Naive thymus-derived CD4-positive, alpha-beta T cell (primary cell): ENCODE measurements around the gene RYK. TPM values are rescaled to one million over a fixed set of nuclear protein-coding genes. Genes with fewer than 3 reads are reported as not detected.

ENCODE experiments used
- ATAC-seq: fragments of 150-1000 bp; cut with Tn5 transposase; 2 replicates; pipeline ENCODE4 v1.10.0; 2021; ENCODE audit warnings: mild to moderate bottlenecking, moderate library complexity
- CTCF ChIA-PET: fragments of 350-600 bp; sonication (Branson Sonifier 250); formaldehyde crosslinking; loops from one replicate; lab custom pipeline; 2021; ENCODE audit warnings: antibody characterized with exemption; lab: Charles Lee
- POLR2A ChIA-PET: fragments of 350-600 bp; sonication (Branson Sonifier 250); formaldehyde crosslinking; loops from one replicate; lab custom pipeline; 2021; ENCODE audit warnings: antibody characterized with exemption, inconsistent platforms; lab: Charles Lee
- DNase-seq, 9 donors: peaks; one replicate each; pipeline versions ENCODE4 v3.0.0 to v3.0.0-alpha.2; 2020 to 2022; ENCODE audit warnings: mixed read lengths in 1 of 9
- H3K27ac ChIP-seq: one replicate; pipeline ENCODE4 v1.7.0; 2013; ENCODE audit warnings: mild to moderate bottlenecking, low read depth, low read length, moderate library complexity
- H3K27me3 ChIP-seq, 2 donors: one replicate each; pipeline ENCODE4 v1.7.0; 2013; ENCODE audit warnings: low read length in 2 of 2, mild to moderate bottlenecking in 2 of 2, moderate library complexity in 2 of 2; ENCODE audit not compliant: control insufficient read depth in 2 of 2, insufficient read depth in 2 of 2
- H3K36me3 ChIP-seq, 3 experiments: 1 replicate in 2 of 3; 2 replicates in 1 of 3; pipeline ENCODE4 v1.7.0; 2013; ENCODE audit warnings: low read length in 3 of 3, mild to moderate bottlenecking in 3 of 3, moderate library complexity in 1 of 3; ENCODE audit not compliant: insufficient read depth in 3 of 3, control insufficient read depth in 2 of 3
- H3K4me1 ChIP-seq, 2 donors: one replicate each; pipeline ENCODE4 v1.7.0; 2013; ENCODE audit warnings: low read length in 2 of 2, mild to moderate bottlenecking in 2 of 2, moderate library complexity in 1 of 2; ENCODE audit not compliant: control insufficient read depth in 2 of 2, insufficient read depth in 2 of 2
- H3K4me3 ChIP-seq: 2 replicates; pipeline ENCODE4 v1.7.0; 2013; ENCODE audit warnings: mild to moderate bottlenecking, low read length
- H3K9me3 ChIP-seq, 3 experiments: 1 replicate in 2 of 3; 2 replicates in 1 of 3; pipeline ENCODE4 v1.7.0; 2013; ENCODE audit warnings: low read length in 3 of 3; ENCODE audit not compliant: control insufficient read depth in 2 of 3
- H3K27ac Mint-ChIP-seq, 9 donors: one replicate each; pipeline ENCODE4 v1.8.0; 2020 to 2022; ENCODE audit warnings: mixed read lengths in 9 of 9, mild to moderate bottlenecking in 8 of 9, moderate library complexity in 5 of 9, inconsistent platforms in 2 of 9
- H3K27me3 Mint-ChIP-seq, 5 donors: one replicate each; pipeline ENCODE4 v1.8.0; 2021 to 2022; ENCODE audit warnings: mixed read lengths in 5 of 5, mild to moderate bottlenecking in 1 of 5
- H3K36me3 Mint-ChIP-seq, 5 donors: one replicate each; pipeline ENCODE4 v1.8.0; 2020 to 2022; ENCODE audit warnings: mixed read lengths in 5 of 5, mild to moderate bottlenecking in 3 of 5, inconsistent platforms in 1 of 5
- H3K4me1 Mint-ChIP-seq, 7 donors: one replicate each; pipeline ENCODE4 v1.8.0; 2020 to 2022; ENCODE audit warnings: mixed read lengths in 7 of 7, mild to moderate bottlenecking in 3 of 7, inconsistent platforms in 1 of 7
- H3K4me3 Mint-ChIP-seq, 10 donors: one replicate each; pipeline ENCODE4 v1.8.0; 2020 to 2022; ENCODE audit warnings: mild to moderate bottlenecking in 10 of 10, mixed read lengths in 10 of 10, moderate library complexity in 6 of 10, inconsistent platforms in 2 of 10
- H3K9me3 Mint-ChIP-seq, 11 donors: one replicate each; pipeline ENCODE4 v1.8.0; 2020 to 2022; ENCODE audit warnings: mixed read lengths in 11 of 11, mild to moderate bottlenecking in 4 of 11, inconsistent platforms in 1 of 11, moderate library complexity in 1 of 11
- intact Hi-C, 2 donors: fragments of 100-400 bp; cut with micrococcal nuclease; formaldehyde crosslinking; loops; one replicate each; pipeline ENCODE4 v1.15.1; 2023
- polyA plus RNA-seq, 2 donors: library from polyadenylated mRNA; unstranded; fragments of 300-500 nt; fragmentation: Illumina TruSeq; gene quantifications; one replicate each; pipeline ENCODE4 v1.2.3, GENCODE V29; 2021
- total RNA-seq, 6 experiments: library from RNA in 5 of 6; stranded (reverse) in 5 of 6; gene quantifications; 1 replicate in 5 of 6; 2 replicates in 1 of 6; pipeline ENCODE4 v1.2.3 and lab custom pipeline; 2021 to 2026

The RYK gene
- total and polyA plus RNA-seq, 7 experiments from 2014 or later: 6.9 to 53.5 (median 44.8) TPM

DNA sequence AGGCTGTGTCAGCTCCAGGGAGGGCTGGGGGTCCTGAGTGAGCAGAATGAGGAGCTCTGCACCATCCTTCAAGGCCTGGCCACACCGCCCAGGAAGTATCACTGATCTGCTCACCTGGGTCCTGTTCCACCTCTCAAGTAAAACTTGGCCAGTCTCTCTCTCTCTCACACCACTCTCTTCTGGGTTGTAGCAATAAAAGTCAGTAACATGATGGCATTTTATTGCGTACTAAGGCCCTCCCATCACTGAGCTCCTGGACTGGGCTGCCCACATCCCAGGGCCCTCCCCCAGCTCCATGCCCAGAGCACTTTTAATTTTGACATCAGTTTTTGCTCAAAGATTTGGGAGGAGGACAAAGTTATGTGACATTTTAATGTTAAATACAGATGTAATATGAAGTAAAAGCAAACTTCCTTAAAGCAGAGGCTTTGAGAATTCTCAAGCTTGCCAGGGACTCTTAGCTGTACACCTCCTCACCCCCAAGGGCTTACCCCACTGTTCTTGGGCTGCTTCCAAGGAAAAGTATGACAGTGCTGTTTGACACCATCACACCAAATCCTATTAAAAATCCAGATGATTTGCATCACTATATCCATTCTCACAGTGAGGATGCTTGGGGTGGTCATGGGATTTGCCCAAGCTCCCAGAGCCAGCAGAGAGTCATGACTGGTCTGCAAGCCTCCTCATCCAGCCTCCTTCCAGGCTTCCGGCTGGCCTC, 115.8 kb downstream of the RYK start:
- no peaks in the 10 kb centered on the region for H3K36me3 ChIP-seq
- H3K4me3 ChIP-seq: no peak overlapping the region
- DNase-seq: no peak
- no peaks in the 10 kb centered on the region for H3K9me3 ChIP-seq
- no peak overlapping the region for H3K4me3 Mint-ChIP-seq
- intact Hi-C loops: no loop called here
- H3K4me1 Mint-ChIP-seq: peaks cover 0 to 5% (median 0%) of the 10 kb centered on the region in 7 donors
- no peaks in the 10 kb centered on the region for H3K27me3 Mint-ChIP-seq
- peaks cover 0 to 36% (median 12%) of the 10 kb centered on the region in 11 donors for H3K9me3 Mint-ChIP-seq
- H3K36me3 Mint-ChIP-seq: peaks cover 0 to 39% (median 28%) of the 10 kb centered on the region in 5 donors
- H3K27ac Mint-ChIP-seq: no peak overlapping the region
- ATAC-seq: no peak
- H3K27me3 ChIP-seq: no peaks in the 10 kb centered on the region
- no peak overlapping the region for H3K27ac ChIP-seq
- ChIA-PET CTCF (no interaction called here), POLR2A (no interaction called here)
- no peaks in the 10 kb centered on the region for H3K4me1 ChIP-seq

DNA sequence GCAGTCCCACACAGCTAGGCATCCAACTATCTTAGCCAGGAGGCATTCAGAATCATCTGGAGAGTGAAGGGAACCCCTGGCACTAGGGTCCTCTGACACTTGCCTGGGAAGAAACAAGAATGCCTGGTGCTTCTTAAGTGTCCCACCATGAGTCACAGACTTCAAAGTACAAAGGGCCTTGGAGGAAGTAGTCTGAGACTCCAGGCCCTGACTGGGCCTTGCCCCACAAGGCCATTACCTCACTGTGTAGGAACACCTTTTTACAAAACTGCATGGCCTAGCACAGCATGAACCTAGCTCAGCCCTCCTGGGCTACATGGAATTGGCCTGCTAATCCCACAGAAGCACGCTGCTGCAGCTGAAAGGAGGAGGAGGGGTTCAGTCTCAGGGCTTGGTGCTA, 116.4 kb downstream of the RYK start:
- POLR2A ChIA-PET: no interaction called here
- Mint-ChIP-seq H3K4me3 (no peak overlapping the region), H3K27me3 (no peaks in the 10 kb centered on the region), H3K4me1 (peaks cover 0 to 5% (median 0%) of the 10 kb centered on the region in 7 donors), H3K36me3 (peaks cover 0 to 36% (median 24%) of the 10 kb centered on the region in 5 donors), H3K9me3 (peaks cover 0 to 36% (median 12%) of the 10 kb centered on the region in 11 donors), H3K27ac (no peak overlapping the region)
- H3K27me3 ChIP-seq: no peaks in the 10 kb centered on the region
- H3K36me3 ChIP-seq: no peaks in the 10 kb centered on the region
- H3K4me1 ChIP-seq: no peaks in the 10 kb centered on the region
- intact Hi-C loops: no loop called here
- H3K9me3 ChIP-seq: no peaks in the 10 kb centered on the region
- CTCF ChIA-PET: no interaction called here
- ATAC-seq (no peak), DNase-seq (no peak)
- H3K4me3 ChIP-seq: no peak overlapping the region
- no peak overlapping the region for H3K27ac ChIP-seq

GRCh38 chr3:134132961-134133360, 117.7 kb downstream of the RYK start:
- H3K36me3 Mint-ChIP-seq: peaks cover 0 to 32% (median 21%) of the 10 kb centered on the region in 5 donors
- no peaks in the 10 kb centered on the region for H3K4me1 ChIP-seq
- H3K27ac ChIP-seq: no peak overlapping the region
- no peak overlapping the region for H3K4me3 ChIP-seq
- ChIA-PET CTCF (no interaction called here), POLR2A (no interaction called here)
- ATAC-seq: no peak
- H3K27ac Mint-ChIP-seq: no peak overlapping the region
- H3K27me3 ChIP-seq: no peaks in the 10 kb centered on the region
- no peaks in the 10 kb centered on the region for H3K9me3 ChIP-seq
- peaks cover 0 to 24% (median 12%) of the 10 kb centered on the region in 11 donors for H3K9me3 Mint-ChIP-seq
- H3K27me3 Mint-ChIP-seq: no peaks in the 10 kb centered on the region
- peaks cover 0 to 5% (median 0%) of the 10 kb centered on the region in 7 donors for H3K4me1 Mint-ChIP-seq
- H3K4me3 Mint-ChIP-seq: no peak overlapping the region
- DNase-seq: no peak
- intact Hi-C loops: no loop called here
- no peaks in the 10 kb centered on the region for H3K36me3 ChIP-seq

- no peak for ATAC-seq
- peaks cover 5 to 41% (median 22%) of the 10 kb centered on the region in 11 donors for H3K9me3 Mint-ChIP-seq
These were observed 124.5 kb downstream of the RYK start for GRCh38 chr3:134126153-134126552.

DNA sequence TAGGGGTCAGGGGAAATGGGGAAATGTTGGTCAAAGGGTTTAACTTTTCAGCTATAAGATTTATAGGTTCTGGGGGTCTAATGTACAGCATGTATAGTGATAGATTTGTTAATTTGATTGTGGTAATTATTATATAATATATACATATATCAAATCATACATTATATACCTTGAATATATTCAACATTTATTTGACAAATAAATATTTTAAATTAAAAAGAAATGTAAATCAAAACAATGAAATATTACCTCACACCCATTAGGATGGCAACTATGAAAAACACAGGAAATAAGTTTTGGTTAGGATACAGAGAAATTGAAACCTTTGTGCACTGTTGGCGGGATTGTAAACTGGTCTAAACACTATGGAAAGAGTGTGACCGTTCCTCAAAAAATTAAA, 135.9 kb downstream of the RYK start:
- CTCF ChIA-PET: no interaction called here
- peaks cover 0 to 18% (median 0%) of the 10 kb centered on the region in 5 donors for H3K36me3 Mint-ChIP-seq
- ATAC-seq (no peak), DNase-seq (no peak)
- Histone ChIP-seq H3K4me1 (no peaks in the 10 kb centered on the region), H3K27me3 (no peaks in the 10 kb centered on the region), H3K27ac (no peak overlapping the region), H3K36me3 (no peaks in the 10 kb centered on the region), H3K4me3 (no peak overlapping the region), H3K9me3 (peaks cover 0 to 10% (median 0%) of the 10 kb centered on the region in 3 experiments)
- intact Hi-C loops: no loop called here
- no peaks in the 10 kb centered on the region for H3K4me1 Mint-ChIP-seq
- no peak overlapping the region for H3K27ac Mint-ChIP-seq
- H3K4me3 Mint-ChIP-seq: no peak overlapping the region
- POLR2A ChIA-PET: no interaction called here
- H3K9me3 Mint-ChIP-seq: peaks cover 5 to 56% (median 32%) of the 10 kb centered on the region in 11 donors
- peaks cover 0 to 6% (median 5%) of the 10 kb centered on the region in 5 donors for H3K27me3 Mint-ChIP-seq

More at GRCh38 chr3:134126153-134126552, 124.5 kb downstream of the RYK start:
- Histone ChIP-seq H3K27me3 (no peaks in the 10 kb centered on the region), H3K27ac (no peak overlapping the region), H3K9me3 (peaks cover 0 to 13% (median 5%) of the 10 kb centered on the region in 3 experiments), H3K4me3 (no peak overlapping the region), H3K4me1 (no peaks in the 10 kb centered on the region), H3K36me3 (no peaks in the 10 kb centered on the region)
- H3K27ac Mint-ChIP-seq: no peak overlapping the region
- ChIA-PET POLR2A (no interaction called here), CTCF (no interaction called here)
- peaks cover 0 to 43% (median 22%) of the 10 kb centered on the region in 5 donors for H3K36me3 Mint-ChIP-seq
- DNase-seq: no peak
- no peaks in the 10 kb centered on the region for H3K27me3 Mint-ChIP-seq
- H3K4me1 Mint-ChIP-seq: no peaks in the 10 kb centered on the region
- intact Hi-C loops: no loop called here
- no peak overlapping the region for H3K4me3 Mint-ChIP-seq

DNA sequence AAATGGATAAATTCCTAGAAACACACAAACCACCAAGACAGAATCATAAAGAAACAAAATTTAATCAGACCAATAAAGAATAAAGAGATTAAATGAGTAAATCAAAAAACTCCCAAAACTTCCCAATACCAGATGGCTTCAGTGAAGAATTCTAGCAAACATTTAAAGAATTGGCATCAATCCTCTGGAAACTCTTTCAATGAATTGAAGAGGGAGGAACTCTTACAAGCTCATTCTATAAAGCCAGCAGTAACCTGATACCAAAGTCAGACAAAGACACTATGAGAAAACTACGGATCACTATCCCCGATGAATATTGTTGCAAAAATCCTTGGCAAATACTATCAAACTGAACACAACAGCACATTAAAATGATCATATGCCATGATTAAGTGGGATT, 139.0 kb downstream of the RYK start:
- Histone ChIP-seq H3K36me3 (no peaks in the 10 kb centered on the region), H3K4me1 (no peaks in the 10 kb centered on the region), H3K27me3 (no peaks in the 10 kb centered on the region), H3K27ac (no peak overlapping the region), H3K9me3 (no peaks in the 10 kb centered on the region), H3K4me3 (no peak overlapping the region)
- H3K4me3 Mint-ChIP-seq: no peak overlapping the region
- ChIA-PET CTCF (no interaction called here), POLR2A (no interaction called here)
- peaks cover 0 to 9% (median 0%) of the 10 kb centered on the region in 7 donors for H3K4me1 Mint-ChIP-seq
- peaks cover 4 to 6% (median 5%) of the 10 kb centered on the region in 5 donors for H3K27me3 Mint-ChIP-seq
- DNase-seq (no peak), ATAC-seq (no peak)
- H3K27ac Mint-ChIP-seq: no peak overlapping the region
- H3K36me3 Mint-ChIP-seq: peaks cover 0 to 14% (median 4%) of the 10 kb centered on the region in 5 donors
- intact Hi-C loops: no loop called here
- peaks cover 0 to 43% (median 18%) of the 10 kb centered on the region in 11 donors for H3K9me3 Mint-ChIP-seq

DNA sequence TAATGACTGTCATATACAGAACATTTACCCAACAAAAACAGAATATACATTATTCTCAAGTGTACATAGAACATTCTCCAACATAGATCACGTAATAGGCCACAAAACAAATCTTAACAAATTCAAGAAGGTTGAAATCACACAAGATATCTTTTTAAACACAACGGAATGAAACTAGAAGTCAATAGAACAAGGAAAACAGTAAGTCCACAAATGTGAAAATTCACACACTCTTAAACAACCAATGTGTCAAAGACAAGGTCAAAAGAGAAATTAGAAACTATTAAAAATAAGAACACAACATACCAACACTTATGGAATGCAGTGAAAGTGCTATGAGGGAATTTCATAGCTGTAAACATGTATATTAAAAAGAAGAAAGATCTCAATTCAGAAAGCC, 139.7 kb downstream of the RYK start:
- DNase-seq: no peak
- no peak overlapping the region for H3K4me3 ChIP-seq
- H3K4me1 ChIP-seq: no peaks in the 10 kb centered on the region
- H3K9me3 Mint-ChIP-seq: peaks cover 0 to 43% (median 18%) of the 10 kb centered on the region in 11 donors
- no peak overlapping the region for H3K27ac Mint-ChIP-seq
- H3K27ac ChIP-seq: no peak overlapping the region
- H3K27me3 Mint-ChIP-seq: peaks cover 4 to 6% (median 5%) of the 10 kb centered on the region in 5 donors
- peaks cover 0 to 14% (median 4%) of the 10 kb centered on the region in 5 donors for H3K36me3 Mint-ChIP-seq
- no peaks in the 10 kb centered on the region for H3K27me3 ChIP-seq
- no peak overlapping the region for H3K4me3 Mint-ChIP-seq
- ATAC-seq: no peak
- CTCF ChIA-PET: no interaction called here
- peaks cover 0 to 9% (median 0%) of the 10 kb centered on the region in 7 donors for H3K4me1 Mint-ChIP-seq
- H3K9me3 ChIP-seq: no peaks in the 10 kb centered on the region
- no peaks in the 10 kb centered on the region for H3K36me3 ChIP-seq
- POLR2A ChIA-PET: no interaction called here
- intact Hi-C loops: no loop called here
